B cell (primary cell): Measurements from ENCODE around the gene GYS1.

ENCODE experiments used
- EZH2 ChIP-seq: IDR thresholded peaks from 2 replicates; pipeline ENCODE4 v1.6.1; 2012; ENCODE audit warnings: borderline replicate concordance, low read depth, mild to moderate bottlenecking, moderate library complexity, low read length; ENCODE audit not compliant: insufficient read depth, poor library complexity, severe bottlenecking
- TF ChIP-seq, protein P1 (sequence below): fragments of 200-600 bp; IDR thresholded peaks from one replicate; pipeline ENCODE4 v1.8.0; 2022; ENCODE audit warnings: antibody characterized with exemption, mild to moderate bottlenecking

DNA sequence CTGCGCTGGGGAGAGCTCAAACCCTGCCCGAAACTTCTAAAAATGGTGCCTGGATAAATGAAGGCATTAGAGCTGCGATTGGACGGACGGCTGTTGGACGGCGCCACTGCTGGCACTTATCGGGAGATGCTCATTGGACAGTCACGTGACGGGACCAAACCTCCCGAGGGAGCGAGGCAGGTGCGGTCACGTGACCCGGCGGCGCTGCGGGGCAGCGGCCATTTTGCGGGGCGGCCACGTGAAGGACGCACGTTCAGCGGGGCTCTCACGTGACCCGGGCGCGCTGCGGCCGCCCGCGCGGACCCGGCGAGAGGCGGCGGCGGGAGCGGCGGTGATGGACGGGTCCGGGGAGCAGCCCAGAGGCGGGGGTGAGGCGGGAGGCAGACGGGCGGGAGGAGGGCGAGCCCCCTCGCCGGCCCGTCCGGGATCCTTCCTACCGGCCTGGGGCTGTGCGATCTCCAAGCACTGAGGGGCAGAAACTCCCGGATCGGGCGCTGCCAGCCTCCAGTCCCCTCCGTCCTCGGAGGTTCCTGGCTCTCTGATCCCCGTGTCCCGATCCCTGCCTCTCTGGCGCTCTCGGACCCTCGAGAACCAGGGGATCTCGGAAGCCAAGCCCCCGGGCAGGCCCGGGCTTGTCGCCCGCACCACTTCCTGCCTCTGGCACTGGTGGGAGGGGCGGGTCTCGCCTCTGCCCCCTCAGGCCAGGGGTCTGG, 38.4 kb downstream of the GYS1 start, which contains the start of gene BAX:
- TF ChIP-seq, protein P1, sequence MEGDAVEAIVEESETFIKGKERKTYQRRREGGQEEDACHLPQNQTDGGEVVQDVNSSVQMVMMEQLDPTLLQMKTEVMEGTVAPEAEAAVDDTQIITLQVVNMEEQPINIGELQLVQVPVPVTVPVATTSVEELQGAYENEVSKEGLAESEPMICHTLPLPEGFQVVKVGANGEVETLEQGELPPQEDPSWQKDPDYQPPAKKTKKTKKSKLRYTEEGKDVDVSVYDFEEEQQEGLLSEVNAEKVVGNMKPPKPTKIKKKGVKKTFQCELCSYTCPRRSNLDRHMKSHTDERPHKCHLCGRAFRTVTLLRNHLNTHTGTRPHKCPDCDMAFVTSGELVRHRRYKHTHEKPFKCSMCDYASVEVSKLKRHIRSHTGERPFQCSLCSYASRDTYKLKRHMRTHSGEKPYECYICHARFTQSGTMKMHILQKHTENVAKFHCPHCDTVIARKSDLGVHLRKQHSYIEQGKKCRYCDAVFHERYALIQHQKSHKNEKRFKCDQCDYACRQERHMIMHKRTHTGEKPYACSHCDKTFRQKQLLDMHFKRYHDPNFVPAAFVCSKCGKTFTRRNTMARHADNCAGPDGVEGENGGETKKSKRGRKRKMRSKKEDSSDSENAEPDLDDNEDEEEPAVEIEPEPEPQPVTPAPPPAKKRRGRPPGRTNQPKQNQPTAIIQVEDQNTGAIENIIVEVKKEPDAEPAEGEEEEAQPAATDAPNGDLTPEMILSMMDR: no peak
- no peak for TF ChIP-seq EZH2
